HepG2 (cell line): Measurements from ENCODE around the gene C21orf91.

ENCODE experiments used
- ELF1 ChIP-seq: sonication (generic); formaldehyde crosslinking; IDR thresholded peaks from 2 replicates; pipeline ENCODE4 v1.4.0; 2020; ENCODE audit warnings: missing genetic modification reagents
- HNRNPK ChIP-seq: fragments of 200-400 bp; formaldehyde crosslinking; IDR thresholded peaks from 2 replicates; pipeline ENCODE4 v1.6.1; 2018; ENCODE audit warnings: low read length, low read depth, moderate library complexity, mild to moderate bottlenecking; ENCODE audit not compliant: poor library complexity, severe bottlenecking
- MXD4 ChIP-seq: IDR thresholded peaks from 2 replicates; pipeline ENCODE4 v1.6.1; 2016; ENCODE audit warnings: mild to moderate bottlenecking, missing biosample characterization, missing genetic modification reagents
- NFIC ChIP-seq: IDR thresholded peaks from 2 replicates; pipeline ENCODE4 v1.6.1; 2012; ENCODE audit warnings: mild to moderate bottlenecking, low read length, inconsistent platforms
- SMC3 ChIP-seq: IDR thresholded peaks from 2 replicates; pipeline ENCODE4 v1.6.1; 2011; ENCODE audit warnings: low read length, improper control_type of control experiment
- TF ChIP-seq, protein P1 (sequence below): sonication (generic); formaldehyde crosslinking; IDR thresholded peaks from 2 replicates; pipeline ENCODE4 v1.4.0; 2020; ENCODE audit warnings: missing genetic modification reagents
- TF ChIP-seq, protein P2 (sequence below): sonication (generic); formaldehyde crosslinking; conservative IDR thresholded peaks from 2 replicates; pipeline ENCODE4 v1.4.0; 2020; ENCODE audit warnings: missing genetic modification reagents
- TF ChIP-seq, protein P3 (sequence below): sonication (generic); formaldehyde crosslinking; IDR thresholded peaks from 2 replicates; pipeline ENCODE4 v1.4.0; 2020; ENCODE audit warnings: missing genetic modification reagents, borderline replicate concordance
- TF ChIP-seq, protein P4 (sequence below): sonication (generic); formaldehyde crosslinking; IDR thresholded peaks from 2 replicates; pipeline ENCODE4 v1.5.1; 2020; ENCODE audit warnings: mild to moderate bottlenecking, missing genetic modification reagents, borderline replicate concordance
- TF ChIP-seq, protein P5 (sequence below): sonication (generic); formaldehyde crosslinking; IDR thresholded peaks from 2 replicates; pipeline ENCODE4 v1.5.0; 2020; ENCODE audit warnings: mild to moderate bottlenecking, missing genetic modification reagents, moderate library complexity

DNA sequence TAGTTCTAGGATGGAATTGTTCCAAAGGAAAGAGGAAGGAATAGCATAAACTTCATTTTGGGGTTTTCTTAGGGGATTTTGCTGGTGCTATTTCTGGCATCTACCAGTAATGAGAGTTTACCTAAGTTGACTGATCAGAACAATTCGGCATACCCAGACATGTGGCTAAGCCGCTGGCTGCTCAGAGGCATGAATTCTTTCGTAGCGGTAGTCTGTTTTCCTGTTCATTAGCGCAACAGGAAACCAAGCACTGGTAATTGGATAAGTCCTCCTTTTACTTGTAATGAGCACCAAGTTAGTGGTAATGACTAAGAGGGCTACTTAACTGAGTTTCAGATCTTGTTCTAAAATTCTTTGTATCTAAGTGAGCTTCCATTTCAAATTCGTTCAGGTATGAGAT, 38.6 kb downstream of the C21orf91 start:
- TF ChIP-seq MXD4 (CRISPR knock-in tag) (no peak), NFIC (no peak), HNRNPK (no peak), ELF1 (CRISPR knock-in tag) (no peak), SMC3 (no peak)
- TF ChIP-seq, protein P1, sequence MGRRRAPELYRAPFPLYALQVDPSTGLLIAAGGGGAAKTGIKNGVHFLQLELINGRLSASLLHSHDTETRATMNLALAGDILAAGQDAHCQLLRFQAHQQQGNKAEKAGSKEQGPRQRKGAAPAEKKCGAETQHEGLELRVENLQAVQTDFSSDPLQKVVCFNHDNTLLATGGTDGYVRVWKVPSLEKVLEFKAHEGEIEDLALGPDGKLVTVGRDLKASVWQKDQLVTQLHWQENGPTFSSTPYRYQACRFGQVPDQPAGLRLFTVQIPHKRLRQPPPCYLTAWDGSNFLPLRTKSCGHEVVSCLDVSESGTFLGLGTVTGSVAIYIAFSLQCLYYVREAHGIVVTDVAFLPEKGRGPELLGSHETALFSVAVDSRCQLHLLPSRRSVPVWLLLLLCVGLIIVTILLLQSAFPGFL, result no peak
- TF ChIP-seq, protein P2, sequence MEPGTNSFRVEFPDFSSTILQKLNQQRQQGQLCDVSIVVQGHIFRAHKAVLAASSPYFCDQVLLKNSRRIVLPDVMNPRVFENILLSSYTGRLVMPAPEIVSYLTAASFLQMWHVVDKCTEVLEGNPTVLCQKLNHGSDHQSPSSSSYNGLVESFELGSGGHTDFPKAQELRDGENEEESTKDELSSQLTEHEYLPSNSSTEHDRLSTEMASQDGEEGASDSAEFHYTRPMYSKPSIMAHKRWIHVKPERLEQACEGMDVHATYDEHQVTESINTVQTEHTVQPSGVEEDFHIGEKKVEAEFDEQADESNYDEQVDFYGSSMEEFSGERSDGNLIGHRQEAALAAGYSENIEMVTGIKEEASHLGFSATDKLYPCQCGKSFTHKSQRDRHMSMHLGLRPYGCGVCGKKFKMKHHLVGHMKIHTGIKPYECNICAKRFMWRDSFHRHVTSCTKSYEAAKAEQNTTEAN (CRISPR knock-in tag), result no peak
- TF ChIP-seq, protein P3, sequence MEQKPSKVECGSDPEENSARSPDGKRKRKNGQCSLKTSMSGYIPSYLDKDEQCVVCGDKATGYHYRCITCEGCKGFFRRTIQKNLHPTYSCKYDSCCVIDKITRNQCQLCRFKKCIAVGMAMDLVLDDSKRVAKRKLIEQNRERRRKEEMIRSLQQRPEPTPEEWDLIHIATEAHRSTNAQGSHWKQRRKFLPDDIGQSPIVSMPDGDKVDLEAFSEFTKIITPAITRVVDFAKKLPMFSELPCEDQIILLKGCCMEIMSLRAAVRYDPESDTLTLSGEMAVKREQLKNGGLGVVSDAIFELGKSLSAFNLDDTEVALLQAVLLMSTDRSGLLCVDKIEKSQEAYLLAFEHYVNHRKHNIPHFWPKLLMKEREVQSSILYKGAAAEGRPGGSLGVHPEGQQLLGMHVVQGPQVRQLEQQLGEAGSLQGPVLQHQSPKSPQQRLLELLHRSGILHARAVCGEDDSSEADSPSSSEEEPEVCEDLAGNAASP (CRISPR knock-in tag), result no peak
- TF ChIP-seq, protein P4, sequence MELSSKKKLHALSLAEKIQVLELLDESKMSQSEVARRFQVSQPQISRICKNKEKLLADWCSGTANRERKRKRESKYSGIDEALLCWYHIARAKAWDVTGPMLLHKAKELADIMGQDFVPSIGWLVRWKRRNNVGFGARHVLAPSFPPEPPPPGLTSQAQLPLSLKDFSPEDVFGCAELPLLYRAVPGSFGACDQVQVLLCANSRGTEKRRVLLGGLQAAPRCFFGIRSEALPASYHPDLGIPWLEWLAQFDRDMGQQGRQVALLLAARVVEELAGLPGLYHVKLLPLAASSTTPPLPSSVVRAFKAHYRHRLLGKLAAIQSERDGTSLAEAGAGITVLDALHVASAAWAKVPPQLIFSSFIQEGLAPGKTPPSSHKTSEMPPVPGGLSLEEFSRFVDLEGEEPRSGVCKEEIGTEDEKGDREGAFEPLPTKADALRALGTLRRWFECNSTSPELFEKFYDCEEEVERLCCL (CRISPR knock-in tag), result no peak
- TF ChIP-seq, protein P5, sequence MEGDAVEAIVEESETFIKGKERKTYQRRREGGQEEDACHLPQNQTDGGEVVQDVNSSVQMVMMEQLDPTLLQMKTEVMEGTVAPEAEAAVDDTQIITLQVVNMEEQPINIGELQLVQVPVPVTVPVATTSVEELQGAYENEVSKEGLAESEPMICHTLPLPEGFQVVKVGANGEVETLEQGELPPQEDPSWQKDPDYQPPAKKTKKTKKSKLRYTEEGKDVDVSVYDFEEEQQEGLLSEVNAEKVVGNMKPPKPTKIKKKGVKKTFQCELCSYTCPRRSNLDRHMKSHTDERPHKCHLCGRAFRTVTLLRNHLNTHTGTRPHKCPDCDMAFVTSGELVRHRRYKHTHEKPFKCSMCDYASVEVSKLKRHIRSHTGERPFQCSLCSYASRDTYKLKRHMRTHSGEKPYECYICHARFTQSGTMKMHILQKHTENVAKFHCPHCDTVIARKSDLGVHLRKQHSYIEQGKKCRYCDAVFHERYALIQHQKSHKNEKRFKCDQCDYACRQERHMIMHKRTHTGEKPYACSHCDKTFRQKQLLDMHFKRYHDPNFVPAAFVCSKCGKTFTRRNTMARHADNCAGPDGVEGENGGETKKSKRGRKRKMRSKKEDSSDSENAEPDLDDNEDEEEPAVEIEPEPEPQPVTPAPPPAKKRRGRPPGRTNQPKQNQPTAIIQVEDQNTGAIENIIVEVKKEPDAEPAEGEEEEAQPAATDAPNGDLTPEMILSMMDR (CRISPR knock-in tag), result no peak
